OCI-LY7 (cell line): ENCODE results near the gene TLCD5.

Source experiments
- CTCF ChIP-seq: fragments of 200-600 bp; sonication (generic); conservative IDR thresholded peaks from 2 replicates; pipeline ENCODE4 v1.5.1; 2014; ENCODE audit warnings: mild to moderate bottlenecking, antibody characterized with exemption, low read length, moderate library complexity, mixed read lengths
- EZH2phosphoT487 ChIP-seq: fragments of 200-600 bp; sonication (generic); IDR thresholded peaks from 2 replicates; pipeline ENCODE4 v1.6.1; 2018; ENCODE audit warnings: low read depth, borderline replicate concordance, mild to moderate bottlenecking, mixed run types, antibody characterized with exemption, low read length, moderate library complexity, mixed read lengths

GRCh38 chr11:120354779-120355178, 29.7 kb downstream of the TLCD5 start:
- TF ChIP-seq CTCF: no peak
- no peak for TF ChIP-seq EZH2phosphoT487
